Stimulated activated CD8-positive, alpha-beta memory T cell treated with anti-CD3 and anti-CD28 coated beads, Interleukin-7, amount 100 ng/mL, for 1 hour (primary cell): ENCODE data around the gene PHETA1.

Source experiments
- DNase-seq, 2 donors: peaks; one replicate each; pipeline ENCODE4 v3.0.0-alpha.2; 2020; ENCODE audit warnings: low read depth in 2 of 2

Gene PHETA1

GRCh38 chr12:111322336-111323250, 46.3 kb downstream of the PHETA1 start:
- no peak for DNase-seq

GRCh38 chr12:111321317-111321716, 47.6 kb downstream of the PHETA1 start:
- DNase-seq, result no peak

DNA sequence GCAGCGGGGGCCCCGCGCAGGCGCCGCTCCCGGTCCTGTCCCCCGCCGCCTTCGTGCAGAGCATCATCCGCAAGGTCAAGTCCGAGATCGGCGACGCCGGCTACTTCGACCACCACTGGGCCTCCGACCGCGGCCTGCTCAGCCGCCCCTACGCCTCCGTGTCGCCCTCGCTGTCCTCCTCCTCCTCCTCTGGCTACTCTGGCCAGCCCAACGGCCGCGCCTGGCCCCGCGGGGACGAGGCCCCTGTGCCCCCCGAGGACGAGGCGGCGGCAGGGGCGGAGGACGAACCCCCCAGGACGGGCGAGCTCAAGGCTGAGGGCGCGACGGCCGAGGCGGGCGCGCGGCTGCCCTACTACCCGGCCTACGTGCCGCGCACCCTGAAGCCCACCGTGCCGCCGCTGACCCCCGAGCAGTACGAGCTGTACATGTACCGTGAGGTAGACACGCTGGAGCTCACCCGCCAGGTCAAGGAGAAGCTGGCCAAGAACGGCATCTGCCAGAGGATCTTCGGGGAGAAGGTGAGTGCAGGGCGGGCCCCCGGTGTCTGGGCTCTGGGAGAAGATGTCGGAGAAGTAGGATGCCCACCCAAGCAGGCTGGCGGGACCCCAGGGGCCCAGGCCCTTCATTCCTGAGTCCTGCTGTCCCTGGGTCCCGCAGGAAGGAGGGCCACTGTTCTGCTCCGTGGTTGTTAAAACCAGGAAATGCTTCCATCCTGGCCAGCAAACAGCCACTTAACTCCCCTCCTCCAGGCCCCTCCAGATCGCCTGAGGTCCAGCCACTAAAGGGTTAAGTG, 48.4 kb downstream of the PHETA1 start:
- DNase-seq, result no peak

DNA sequence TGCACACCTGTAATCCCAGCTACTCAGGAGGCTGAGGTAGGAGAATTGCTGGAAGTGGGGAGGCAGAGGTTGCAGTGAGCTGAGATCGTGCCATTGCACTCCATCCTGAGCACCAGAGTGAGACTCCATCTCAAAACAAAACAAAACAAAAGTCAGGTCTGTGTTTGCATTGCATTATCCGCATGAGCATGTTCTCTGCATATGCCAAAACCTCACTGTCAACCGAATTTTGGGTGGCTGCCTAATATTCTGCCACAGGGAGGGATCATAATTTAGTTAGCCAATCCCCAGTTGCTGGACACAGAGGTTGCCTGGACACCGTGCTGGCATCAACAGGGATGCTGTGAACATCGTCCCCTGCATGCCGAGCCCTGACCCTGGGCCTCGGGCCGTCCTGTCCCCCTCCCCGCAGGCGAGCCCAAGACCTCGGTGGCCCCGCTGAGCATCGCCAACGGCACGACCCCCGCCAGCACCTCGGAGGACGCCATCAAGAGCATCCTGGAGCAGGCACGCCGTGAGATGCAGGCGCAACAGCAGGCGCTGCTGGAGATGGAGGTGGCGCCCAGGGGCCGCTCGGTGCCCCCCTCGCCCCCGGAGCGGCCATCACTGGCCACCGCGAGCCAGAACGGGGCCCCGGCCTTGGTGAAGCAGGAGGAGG, 49.2 kb downstream of the PHETA1 start:
- no peak for DNase-seq

DNA sequence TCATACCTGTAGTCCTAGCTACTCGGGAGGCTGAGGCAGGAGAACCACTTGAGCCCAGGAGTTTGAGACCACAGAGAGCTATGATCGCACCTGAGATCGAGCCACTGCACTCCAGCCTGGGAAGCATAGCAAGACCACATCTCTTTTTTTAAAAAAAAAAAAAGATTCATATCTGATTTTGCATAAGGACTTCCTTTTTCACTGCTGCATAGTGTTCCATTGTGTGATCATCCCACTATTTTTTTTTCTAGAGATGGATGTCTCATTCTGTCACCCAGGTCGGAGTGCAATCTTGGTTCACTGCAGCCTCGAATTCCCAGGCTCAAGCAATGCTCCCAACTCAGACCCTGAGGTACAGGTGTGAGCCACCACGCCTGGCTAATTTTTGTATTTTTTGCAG, 50.4 kb downstream of the PHETA1 start:
- DNase-seq, result no peak

GRCh38 chr12:111316671-111317070, 52.2 kb downstream of the PHETA1 start:
- no peak for DNase-seq

DNA sequence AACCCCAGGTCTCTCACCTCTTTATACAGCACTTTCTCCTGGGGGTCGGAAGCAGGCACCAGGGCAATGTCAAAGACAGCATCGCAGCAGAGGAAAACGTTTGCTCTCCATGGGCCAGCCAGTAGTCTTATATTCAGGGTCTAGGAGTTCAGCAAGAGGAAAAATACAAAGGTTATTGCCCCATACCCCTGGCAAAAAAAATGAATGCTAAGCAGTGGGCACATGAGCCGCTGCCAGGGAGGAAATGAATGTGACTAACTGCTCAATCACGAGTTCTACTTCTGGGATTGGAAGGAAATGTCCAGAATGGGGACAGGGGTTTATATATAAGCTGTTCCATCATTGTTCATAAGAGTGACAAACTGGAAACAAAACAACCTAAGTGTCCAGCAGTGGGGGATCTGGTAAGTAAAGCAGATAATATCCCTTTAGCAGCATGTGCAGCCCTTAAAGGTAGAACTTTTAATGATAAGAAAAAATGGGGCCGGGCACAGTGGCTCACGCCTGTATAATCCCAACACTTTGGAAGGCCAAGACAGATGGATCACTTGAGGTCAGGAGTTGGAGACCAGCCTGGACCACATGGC, 53.8 kb downstream of the PHETA1 start:
- no peak for DNase-seq

GRCh38 chr12:111313833-111314259, 55.0 kb downstream of the PHETA1 start:
- DNase-seq, result peak; percentile 43 to 51

- DNase-seq, result no peak
Measured at GRCh38 chr12:111312708-111313107, 56.2 kb downstream of the PHETA1 start.

- DNase-seq, result no peak
Measured at GRCh38 chr12:111312016-111312415, 56.9 kb downstream of the PHETA1 start.

DNA sequence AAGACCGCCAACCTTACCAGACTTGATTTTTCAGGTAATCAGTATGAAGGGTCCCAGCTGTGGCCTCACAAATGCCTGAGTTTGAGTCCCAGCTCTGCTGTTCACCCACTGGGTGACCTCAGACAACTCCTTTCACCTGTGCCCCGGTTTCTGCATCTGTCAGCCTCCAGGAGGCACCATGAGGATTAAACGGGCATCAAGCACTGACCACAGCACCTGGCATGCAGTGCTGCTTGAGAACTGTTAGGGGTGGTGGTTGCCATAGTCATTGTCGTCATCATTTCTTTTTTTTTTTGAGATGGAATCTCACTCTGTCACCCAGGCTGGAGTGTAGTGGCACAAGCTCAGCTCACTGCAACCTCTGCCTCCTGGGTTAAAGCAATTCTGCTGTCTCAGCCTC, 57.9 kb downstream of the PHETA1 start:
- DNase-seq, result no peak
